Heart left ventricle (tissue), 16 donors: ENCODE results near the gene MSS51. TPM values are rescaled to one million over a fixed set of nuclear protein-coding genes. Genes with fewer than 3 reads are reported as not detected.

Experiments used
- ATAC-seq, 4 donors: fragments of 200-7000 bp; cut with Tn5 transposase; one replicate each; pipeline ENCODE4 v1.9.1; 2020 to 2022; ENCODE audit warnings: moderate library complexity in 4 of 4, mild to moderate bottlenecking in 3 of 4, moderate number of reproducible peaks in 1 of 4
- DNase-seq, 5 donors: peaks; one replicate each; pipeline ENCODE4 v3.0.0-alpha.2; 2020
- H3K27ac ChIP-seq, 12 donors: fragments of 200-600 bp; sonication (generic) in 4 of 12; one replicate each; pipeline versions ENCODE4 v1.5.0 to v1.8.0; 2016 to 2022; ENCODE audit warnings: mild to moderate bottlenecking in 2 of 12
- H3K27me3 ChIP-seq, 9 donors: fragments of 200-600 bp; sonication (generic) in 2 of 9; one replicate each; pipeline versions ENCODE4 v1.5.1 to v1.8.0; 2016 to 2022; ENCODE audit warnings: mild to moderate bottlenecking in 3 of 9
- H3K36me3 ChIP-seq, 9 donors: fragments of 200-600 bp; sonication (generic) in 2 of 9; one replicate each; pipeline versions ENCODE4 v1.5.0 to v1.8.0; 2018 to 2022; ENCODE audit warnings: mild to moderate bottlenecking in 2 of 9
- H3K4me1 ChIP-seq, 12 donors: fragments of 200-600 bp; sonication (generic) in 4 of 12; one replicate each; pipeline versions ENCODE4 v1.5.0 to v1.8.0; 2016 to 2022; ENCODE audit warnings: mild to moderate bottlenecking in 3 of 12
- H3K4me3 ChIP-seq, 12 donors: fragments of 200-600 bp; sonication (generic) in 4 of 12; one replicate each; pipeline versions ENCODE4 v1.5.0 to v1.8.0; 2017 to 2022; ENCODE audit warnings: mild to moderate bottlenecking in 9 of 12, moderate library complexity in 4 of 12
- H3K9me3 ChIP-seq, 12 donors: fragments of 200-600 bp; sonication (generic) in 4 of 12; one replicate each; pipeline versions ENCODE4 v1.5.0 to v1.8.0; 2016 to 2022; ENCODE audit warnings: mild to moderate bottlenecking in 1 of 12
- CTCF ChIP-seq, 12 donors: fragments of 200-600 bp; sonication (generic) in 4 of 12; IDR thresholded peaks; one replicate each; pipeline versions ENCODE4 v1.5.0 to v1.8.0; 2018 to 2022; ENCODE audit warnings: antibody characterized with exemption in 12 of 12, mild to moderate bottlenecking in 5 of 12
- POLR2A ChIP-seq, 2 donors: fragments of 450-650 bp; IDR thresholded peaks; one replicate each; pipeline ENCODE4 v1.6.1; 2017; ENCODE audit warnings: antibody characterized with exemption in 2 of 2, mild to moderate bottlenecking in 2 of 2, moderate library complexity in 2 of 2
- whole genome bisulfite sequencing, 4 donors: extraction: QIAGEN DNeasy Blood & Tissue Kit in 2 of 4; methylation state at CpG; one replicate each; pipeline versions ENCODE4 v1.1.5 to v1.1.7; 2013 to 2018; 5-methylcytosine and 5-hydroxymethylcytosine counted together
- intact Hi-C, 10 donors: fragments of 100-400 bp; cut with DNase I; formaldehyde crosslinking; loops; one replicate each; pipeline versions ENCODE4 v1.11.1 to v1.14.2; 2022
- polyA plus RNA-seq, 2 donors: library from polyadenylated mRNA; stranded (reverse); fragments of 200-250 nt; gene quantifications; one replicate each; pipeline ENCODE4 v1.2.3, GENCODE V29; 2013
- total RNA-seq, 9 donors: library from RNA; depleted of rRNA in 2 of 9; stranded (reverse); fragments of >200 nt in 2 of 9; fragmentation: NEBNext Ultra II Directional in 3 of 9; extraction: Animal tissue kit (Norgen Biotek cat#: 25700) in 3 of 9; gene quantifications; one replicate each; pipeline versions ENCODE4 v1.1.0 to v1.2.4, GENCODE V29; 2016 to 2023
- donor health status: ischemic (EF 13 %, LVEDD 7.1; RV severe dilation, severe dysfunction).
- donor health status: healthy with polysubstance abuse.
- donor health status: DM: no; HTN: yes; CAD: no.
- donor health status: DM: no; HTN: no; CAD: no.
- donor health status: ischemic (EF 25% LVEDD 6.9; RV normal size, moderate dysfunction).
- donor health status: ischemic (EF 25% LVEDD 5.7; RV mildly dilated, moderate dysfunction).
- donor health status: healthy.
- donor health status: DM: yes; HTN: yes; CAD: no.
- donor health status: ischemic (EF 35%, LVEDD 5.7; RV mildly dilated, moderate dysfunction).
- donor health status: nonischemic (EF 11% LVEDD 7.7; RV severe dilation, severe dysfunction).
- donor health status: DM: yes; HTN: yes; CAD: no.
- donor health status: PGD.
- donor health status: ischemic (EF 29% LVEDD 5.4; RV normal size, mild dysfunction).
- donor health status: nonischemic (EF 23%, LVEDD 6.1; RV moderate dilation, normal function).

MSS51 gene
- total and polyA plus RNA-seq, 11 donors, result 0.50 to 12.9 (median 5.4) TPM

- ATAC-seq (peak; percentile 53 to 71 (median 60)), DNase-seq (no peak)
- H3K9me3 ChIP-seq, result no peaks in the 10 kb centered on the region
- WGBS, 4 donors, result 38 to 62% (median 48%) methylated on average over 2 of the region's 2 CpGs
- H3K27ac ChIP-seq, result peak overlapping the region in 9 of 12 donors; percentile 12 to 74 (median 35)
- H3K4me3 ChIP-seq, result peak overlapping the region in 9 of 12 donors; percentile 16 to 40 (median 22)
- peaks cover 0 to 11% (median 0%) of the 10 kb centered on the region in 12 donors for H3K4me1 ChIP-seq
- no peak for TF ChIP-seq CTCF (IDR thresholded peaks at IDR 0.05)
- TF ChIP-seq POLR2A (IDR thresholded peaks at IDR 0.05), result no peak
- H3K36me3 ChIP-seq, result peaks cover 0 to 66% (median 46%) of the 10 kb centered on the region in 9 donors
- intact Hi-C loops, result no loop called here
- no peaks in the 10 kb centered on the region for H3K27me3 ChIP-seq
Measured at GRCh38 chr10:73432646-73433537, 469 bp downstream of the MSS51 start.

DNA sequence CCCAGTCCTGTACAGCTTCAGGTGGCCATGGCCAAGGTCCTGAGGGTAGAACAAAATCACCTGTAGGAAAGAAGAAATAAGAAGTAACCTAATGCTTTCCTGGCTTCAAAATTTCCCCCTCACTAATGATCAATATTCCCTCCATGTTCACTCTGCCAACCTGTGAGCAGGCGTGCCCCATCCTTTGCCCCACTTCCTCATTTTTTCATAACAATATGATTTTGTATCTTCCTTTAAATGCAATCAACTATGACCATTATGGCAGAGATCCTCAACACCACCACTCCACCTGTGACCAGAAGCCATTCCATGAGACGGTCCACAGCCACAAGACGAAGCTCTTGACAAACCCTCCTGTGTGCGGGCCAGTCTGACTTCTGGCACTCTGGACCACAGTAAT, 7.0 kb downstream of the MSS51 start:
- H3K9me3 ChIP-seq, result no peaks in the 10 kb centered on the region
- WGBS, 4 donors, result 97 to 99% (median 99%) methylated on average over 4 of the region's 4 CpGs
- DNase-seq (no peak), ATAC-seq (no peak)
- no peak overlapping the region for H3K4me3 ChIP-seq
- H3K27me3 ChIP-seq, result no peaks in the 10 kb centered on the region
- peaks cover 0 to 90% (median 78%) of the 10 kb centered on the region in 9 donors for H3K36me3 ChIP-seq
- no peak for TF ChIP-seq CTCF (IDR thresholded peaks at IDR 0.05)
- TF ChIP-seq POLR2A (IDR thresholded peaks at IDR 0.05), result no peak
- H3K4me1 ChIP-seq, result no peaks in the 10 kb centered on the region
- intact Hi-C loops, result no loop called here
- H3K27ac ChIP-seq, result no peak overlapping the region

DNA sequence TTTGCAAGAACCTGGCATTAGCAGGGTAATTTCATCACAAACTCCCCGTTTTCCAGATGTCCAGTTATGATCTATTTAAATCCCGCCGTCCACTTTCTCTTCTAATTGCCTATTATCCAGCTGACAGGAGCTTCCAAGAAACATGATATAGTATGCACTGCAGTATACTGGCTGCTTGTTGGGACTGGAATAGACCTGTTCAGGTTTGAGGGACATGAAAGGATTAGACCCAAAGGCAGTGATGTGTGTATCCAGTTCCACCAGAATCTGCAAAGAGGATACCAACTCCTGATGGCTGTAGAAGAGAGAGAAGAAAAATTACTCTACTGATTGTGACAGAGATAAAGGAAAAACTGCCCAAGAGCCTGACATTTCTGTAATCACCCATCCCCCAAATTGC, 8.9 kb downstream of the MSS51 start:
- no peak for TF ChIP-seq CTCF (IDR thresholded peaks at IDR 0.05)
- DNase-seq, result no peak
- Histone ChIP-seq H3K4me3 (no peak overlapping the region), H3K27me3 (no peaks in the 10 kb centered on the region), H3K36me3 (peaks cover 0 to 81% (median 74%) of the 10 kb centered on the region in 9 donors), H3K9me3 (no peaks in the 10 kb centered on the region), H3K27ac (no peak overlapping the region), H3K4me1 (no peaks in the 10 kb centered on the region)
- WGBS, 4 donors, result 78 to 95% (median 93%) methylated on average over 3 of the region's 3 CpGs
- intact Hi-C loops, result no loop called here
- ATAC-seq, result no peak

- intact Hi-C loops, result no loop called here
- H3K27ac ChIP-seq, result no peak overlapping the region
- H3K4me1 ChIP-seq, result no peaks in the 10 kb centered on the region
- no peaks in the 10 kb centered on the region for H3K9me3 ChIP-seq
- ATAC-seq, result no peak
- H3K4me3 ChIP-seq, result no peak overlapping the region
- no peak for DNase-seq
- TF ChIP-seq POLR2A (IDR thresholded peaks at IDR 0.05) (no peak), CTCF (IDR thresholded peaks at IDR 0.05) (no peak)
- peaks cover 0 to 70% (median 66%) of the 10 kb centered on the region in 9 donors for H3K36me3 ChIP-seq
- H3K27me3 ChIP-seq, result no peaks in the 10 kb centered on the region
Measured at GRCh38 chr10:73423309-73423708, 10.1 kb downstream of the MSS51 start.
